WERI-Rb-1 (cell line): ENCODE results near the gene EIF3K.

ENCODE experiments used
- DNase-seq: peaks from one replicate; pipeline ENCODE4 v3.0.0-alpha.2; 2020
- H3K27ac ChIP-seq: fragments of 250-450 bp; sonication (Bioruptor Pico); 2 replicates; pipeline ENCODE4 v1.5.1; 2020; ENCODE audit warnings: mild to moderate bottlenecking, moderate library complexity
- H3K27me3 ChIP-seq: fragments of 250-450 bp; sonication (Bioruptor Pico); 2 replicates; pipeline ENCODE4 v1.5.1; 2021; ENCODE audit warnings: mild to moderate bottlenecking, low read depth, moderate library complexity; ENCODE audit not compliant: insufficient read depth, severe bottlenecking
- H3K36me3 ChIP-seq: fragments of 250-450 bp; sonication (Bioruptor Pico); 2 replicates; pipeline ENCODE4 v1.5.1; 2020; ENCODE audit warnings: mild to moderate bottlenecking, moderate library complexity
- H3K4me3 ChIP-seq: 2 replicates; pipeline ENCODE4 v1.5.1; 2011; ENCODE audit warnings: low read depth, mild to moderate bottlenecking, control low read depth, low read length
- H3K9me3 ChIP-seq: fragments of 250-450 bp; sonication (Bioruptor Pico); 2 replicates; pipeline ENCODE4 v1.5.1; 2021; ENCODE audit warnings: mild to moderate bottlenecking, moderate library complexity; ENCODE audit not compliant: severe bottlenecking
- TF ChIP-seq, protein P1 (sequence below): IDR thresholded peaks from 2 replicates; pipeline ENCODE4 v1.5.1; 2011; ENCODE audit warnings: low read depth, mild to moderate bottlenecking, control low read depth, inconsistent platforms, low read length

EIF3K gene

DNA sequence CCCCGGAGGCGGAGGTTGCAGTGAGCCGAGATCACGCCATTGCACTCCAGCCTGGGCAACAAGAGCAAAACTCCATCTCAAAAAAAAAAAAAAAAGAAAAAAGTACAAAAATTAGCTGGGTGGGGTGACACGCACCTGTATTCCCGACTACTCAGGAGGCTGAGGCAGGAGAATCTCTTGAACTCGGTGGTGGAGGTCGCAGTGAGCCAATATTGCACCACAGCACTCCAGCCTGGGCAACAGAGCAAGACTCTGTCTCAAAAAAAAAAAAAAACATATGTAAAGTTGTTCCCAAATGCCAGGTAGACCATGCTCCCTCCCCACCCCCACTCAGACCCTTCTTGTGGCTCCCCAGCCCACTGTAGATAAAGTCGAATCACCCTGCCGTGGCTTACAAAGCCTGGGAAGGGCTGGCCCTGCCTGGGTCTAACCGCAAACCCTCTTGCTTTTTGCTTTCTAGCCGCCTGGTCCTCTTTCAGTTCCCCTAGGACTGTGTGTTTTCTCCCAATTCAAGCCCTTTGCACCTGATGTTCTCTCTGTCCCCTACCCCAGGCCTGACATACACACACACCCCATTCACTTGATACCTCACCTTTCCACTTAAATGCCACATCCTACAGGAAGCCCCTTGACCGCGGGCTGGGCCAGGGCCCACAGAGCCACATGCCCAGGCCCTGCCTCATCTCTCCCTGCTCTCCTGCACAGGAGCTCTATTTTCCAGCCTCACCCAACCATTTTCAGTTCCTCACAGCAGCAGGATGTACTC is 35.6 kb upstream of the EIF3K start:
- Histone ChIP-seq H3K9me3 (no peaks in the 10 kb centered on the region), H3K27me3 (no peaks in the 10 kb centered on the region), H3K4me3 (no peak overlapping the region), H3K27ac (no peak overlapping the region), H3K36me3 (no peaks in the 10 kb centered on the region)
- DNase-seq, result no peak
- TF ChIP-seq, protein P1, sequence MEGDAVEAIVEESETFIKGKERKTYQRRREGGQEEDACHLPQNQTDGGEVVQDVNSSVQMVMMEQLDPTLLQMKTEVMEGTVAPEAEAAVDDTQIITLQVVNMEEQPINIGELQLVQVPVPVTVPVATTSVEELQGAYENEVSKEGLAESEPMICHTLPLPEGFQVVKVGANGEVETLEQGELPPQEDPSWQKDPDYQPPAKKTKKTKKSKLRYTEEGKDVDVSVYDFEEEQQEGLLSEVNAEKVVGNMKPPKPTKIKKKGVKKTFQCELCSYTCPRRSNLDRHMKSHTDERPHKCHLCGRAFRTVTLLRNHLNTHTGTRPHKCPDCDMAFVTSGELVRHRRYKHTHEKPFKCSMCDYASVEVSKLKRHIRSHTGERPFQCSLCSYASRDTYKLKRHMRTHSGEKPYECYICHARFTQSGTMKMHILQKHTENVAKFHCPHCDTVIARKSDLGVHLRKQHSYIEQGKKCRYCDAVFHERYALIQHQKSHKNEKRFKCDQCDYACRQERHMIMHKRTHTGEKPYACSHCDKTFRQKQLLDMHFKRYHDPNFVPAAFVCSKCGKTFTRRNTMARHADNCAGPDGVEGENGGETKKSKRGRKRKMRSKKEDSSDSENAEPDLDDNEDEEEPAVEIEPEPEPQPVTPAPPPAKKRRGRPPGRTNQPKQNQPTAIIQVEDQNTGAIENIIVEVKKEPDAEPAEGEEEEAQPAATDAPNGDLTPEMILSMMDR, result no peak

DNA sequence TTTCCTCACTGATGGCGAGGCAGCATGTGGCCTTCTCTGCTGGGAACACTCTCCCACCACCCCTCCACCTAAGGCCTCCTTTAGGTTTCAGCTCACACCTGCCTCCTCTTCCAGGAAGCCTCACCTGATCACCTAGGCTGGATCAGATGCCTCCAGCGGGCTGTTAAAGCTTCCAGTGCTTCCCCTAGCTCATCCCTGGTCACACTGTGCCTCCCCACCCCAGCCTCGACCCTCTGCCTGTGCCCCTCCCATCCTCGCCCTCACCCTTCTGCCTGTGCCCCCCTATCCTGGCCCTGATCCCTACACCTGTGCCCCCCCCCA is 35.0 kb upstream of the EIF3K start:
- no peak for DNase-seq
- H3K27ac ChIP-seq, result no peak overlapping the region
- no peaks in the 10 kb centered on the region for H3K36me3 ChIP-seq
- H3K9me3 ChIP-seq, result no peaks in the 10 kb centered on the region
- H3K27me3 ChIP-seq, result no peaks in the 10 kb centered on the region
- TF ChIP-seq, protein P1, result no peak
- no peak overlapping the region for H3K4me3 ChIP-seq

DNA sequence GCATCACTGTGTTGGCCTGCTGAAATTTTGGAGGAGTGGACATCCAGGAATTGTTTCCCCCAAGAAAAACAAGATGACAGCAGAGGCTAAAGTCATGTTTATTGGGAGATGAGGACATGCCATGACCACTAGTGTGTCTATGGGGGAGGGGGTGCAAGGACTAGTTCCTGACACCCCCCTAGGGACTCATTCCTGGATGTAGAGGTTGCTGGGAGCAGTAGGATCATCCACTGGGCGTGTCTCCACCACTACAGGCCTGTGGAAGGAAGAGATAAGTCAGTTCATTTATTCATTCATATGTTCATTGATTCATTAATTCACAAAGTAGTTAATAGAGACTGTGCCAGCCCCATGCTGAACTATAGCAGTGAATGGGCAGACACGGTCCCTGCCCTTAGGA is 31.4 kb upstream of the EIF3K start:
- no peaks in the 10 kb centered on the region for H3K27me3 ChIP-seq
- H3K4me3 ChIP-seq, result no peak overlapping the region
- TF ChIP-seq, protein P1, result no peak
- no peak for DNase-seq
- H3K9me3 ChIP-seq, result no peaks in the 10 kb centered on the region
- no peaks in the 10 kb centered on the region for H3K36me3 ChIP-seq
- H3K27ac ChIP-seq, result no peak overlapping the region

GRCh38 chr19:38588041-38588440 is 30.9 kb upstream of the EIF3K start:
- TF ChIP-seq, protein P1, result no peak
- H3K4me3 ChIP-seq, result no peak overlapping the region
- no peaks in the 10 kb centered on the region for H3K27me3 ChIP-seq
- no peaks in the 10 kb centered on the region for H3K9me3 ChIP-seq
- no peaks in the 10 kb centered on the region for H3K36me3 ChIP-seq
- H3K27ac ChIP-seq, result no peak overlapping the region
- DNase-seq, result no peak

GRCh38 chr19:38592940-38593339 is 26.0 kb upstream of the EIF3K start:
- Histone ChIP-seq H3K27me3 (no peaks in the 10 kb centered on the region), H3K4me3 (no peak overlapping the region), H3K9me3 (no peaks in the 10 kb centered on the region), H3K27ac (no peak overlapping the region), H3K36me3 (no peaks in the 10 kb centered on the region)
- TF ChIP-seq, protein P1, result no peak
- DNase-seq, result no peak
